Vagina (tissue), 2 donors: ENCODE results near the gene SLC17A1. TPM values are rescaled to one million over a fixed set of nuclear protein-coding genes. Genes with fewer than 3 reads are reported as not detected.

Experiments
- DNase-seq, 2 donors: peaks; one replicate each; pipeline ENCODE4 v3.0.0-alpha.2; 2017; ENCODE audit errors: extremely low spot score in 2 of 2
- H3K27ac ChIP-seq: fragments of 200-600 bp; sonication (generic); one replicate; pipeline ENCODE4 v1.5.1; 2019
- H3K27me3 ChIP-seq: fragments of 200-600 bp; sonication (generic); one replicate; pipeline ENCODE4 v1.5.1; 2019
- H3K36me3 ChIP-seq, 2 donors: fragments of 200-600 bp; sonication (generic); one replicate each; pipeline ENCODE4 v1.5.1; 2017 to 2019
- H3K4me1 ChIP-seq: fragments of 200-600 bp; sonication (generic); one replicate; pipeline ENCODE4 v1.5.1; 2019
- H3K4me3 ChIP-seq, 2 donors: fragments of 200-600 bp; sonication (generic); 1 replicate in 1 of 2; 2 replicates in 1 of 2; pipeline ENCODE4 v1.5.1; 2016 to 2019
- H3K9me3 ChIP-seq: fragments of 200-600 bp; sonication (generic); one replicate; pipeline ENCODE4 v1.5.1; 2019
- CTCF ChIP-seq, 3 experiments: fragments of 450-650 bp in 2 of 3; fragments of 200-600 bp in 1 of 3; sonication (generic) in 1 of 3; IDR thresholded peaks; one replicate each; pipeline ENCODE4 v1.5.1; 2017 to 2019; ENCODE audit warnings: antibody characterized with exemption in 3 of 3, mild to moderate bottlenecking in 2 of 3, moderate library complexity in 2 of 3
- POLR2A ChIP-seq, 2 donors: fragments of 450-650 bp; IDR thresholded peaks; one replicate each; pipeline ENCODE4 v1.6.1; 2017; ENCODE audit warnings: antibody characterized with exemption in 2 of 2, mild to moderate bottlenecking in 2 of 2, moderate library complexity in 2 of 2
- POLR2AphosphoS5 ChIP-seq, 2 donors: sonication (generic); formaldehyde crosslinking; IDR thresholded peaks; one replicate each; pipeline ENCODE4 v1.9.0; 2017; ENCODE audit warnings: antibody characterized with exemption in 2 of 2, mild to moderate bottlenecking in 2 of 2, low read depth in 1 of 2; ENCODE audit not compliant: insufficient read depth in 1 of 2
- intact Hi-C: fragments of 100-400 bp; cut with DNase I; formaldehyde crosslinking; loops from one replicate; pipeline ENCODE4 v1.15.1; 2023
- total RNA-seq: library from RNA; depleted of rRNA; stranded (reverse); fragments of >200 nt; gene quantifications from one replicate; pipeline ENCODE4 v1.2.3, GENCODE V29; 2016

Gene SLC17A1
- total RNA-seq, 1 donor from 2014 or later: not detected

GRCh38 chr6:25746968-25747367, 84.9 kb downstream of the SLC17A1 start:
- Histone ChIP-seq H3K27ac (no peak overlapping the region), H3K36me3 (no peaks in the 10 kb centered on the region), H3K27me3 (no peaks in the 10 kb centered on the region), H3K4me3 (no peak overlapping the region), H3K9me3 (no peaks in the 10 kb centered on the region), H3K4me1 (no peaks in the 10 kb centered on the region)
- intact Hi-C loops: no loop called here
- DNase-seq: no peak
- TF ChIP-seq CTCF (IDR thresholded peaks at IDR 0.05) (no peak), POLR2AphosphoS5 (IDR thresholded peaks at IDR 0.05; ENCODE audit: insufficient read depth in 1 of 2, low read depth in 1 of 2) (no peak), POLR2A (IDR thresholded peaks at IDR 0.05) (no peak)

GRCh38 chr6:25745836-25746235, 86.0 kb downstream of the SLC17A1 start:
- DNase-seq: no peak
- intact Hi-C loops: no loop called here

GRCh38 chr6:25743868-25744267, 88.0 kb downstream of the SLC17A1 start:
- no peaks in the 10 kb centered on the region for H3K36me3 ChIP-seq
- H3K9me3 ChIP-seq: no peaks in the 10 kb centered on the region
- TF ChIP-seq POLR2AphosphoS5 (IDR thresholded peaks at IDR 0.05; ENCODE audit: insufficient read depth in 1 of 2, low read depth in 1 of 2): no peak
- no peak for TF ChIP-seq CTCF (IDR thresholded peaks at IDR 0.05)
- no peak for TF ChIP-seq POLR2A (IDR thresholded peaks at IDR 0.05)
- H3K27me3 ChIP-seq: no peaks in the 10 kb centered on the region
- no peaks in the 10 kb centered on the region for H3K4me1 ChIP-seq
- no peak for DNase-seq
- intact Hi-C loops: no loop called here
- H3K4me3 ChIP-seq: no peak overlapping the region
- H3K27ac ChIP-seq: no peak overlapping the region

More at GRCh38 chr6:25745836-25746235, 86.0 kb downstream of the SLC17A1 start:
- no peak overlapping the region for H3K27ac ChIP-seq
- no peaks in the 10 kb centered on the region for H3K36me3 ChIP-seq
- H3K9me3 ChIP-seq: no peaks in the 10 kb centered on the region
- no peak overlapping the region for H3K4me3 ChIP-seq
- H3K4me1 ChIP-seq: no peaks in the 10 kb centered on the region
- H3K27me3 ChIP-seq: no peaks in the 10 kb centered on the region
- no peak for TF ChIP-seq POLR2A (IDR thresholded peaks at IDR 0.05)
- no peak for TF ChIP-seq CTCF (IDR thresholded peaks at IDR 0.05)
- TF ChIP-seq POLR2AphosphoS5 (IDR thresholded peaks at IDR 0.05; ENCODE audit: insufficient read depth in 1 of 2, low read depth in 1 of 2): no peak

GRCh38 chr6:25735261-25735660, 96.6 kb downstream of the SLC17A1 start:
- TF ChIP-seq POLR2AphosphoS5 (IDR thresholded peaks at IDR 0.05; ENCODE audit: insufficient read depth in 1 of 2, low read depth in 1 of 2): no peak
- TF ChIP-seq CTCF (IDR thresholded peaks at IDR 0.05): no peak
- no peak for TF ChIP-seq POLR2A (IDR thresholded peaks at IDR 0.05)
- Histone ChIP-seq H3K9me3 (peaks cover 3% of the 10 kb centered on the region), H3K27ac (no peak overlapping the region), H3K36me3 (no peaks in the 10 kb centered on the region), H3K4me1 (no peaks in the 10 kb centered on the region), H3K27me3 (no peaks in the 10 kb centered on the region), H3K4me3 (no peak overlapping the region)
- intact Hi-C loops: no loop called here
- no peak for DNase-seq

Other genes with a start within 250 kb of the SLC17A1 start
- gene SCGN, start 179.8 kb downstream of the SLC17A1 start, total RNA-seq: not detected
- gene SLC17A4, start 77.3 kb downstream of the SLC17A1 start, total RNA-seq: not detected
- not detected for gene SLC17A3, start 42.2 kb upstream of the SLC17A1 start, total RNA-seq
- not detected for gene SLC17A2, start 98.6 kb upstream of the SLC17A1 start, total RNA-seq
- 8.1 TPM for gene TRIM38, start 130.8 kb upstream of the SLC17A1 start, total RNA-seq